Activated CD4-positive, alpha-beta T cell treated with anti-CD3 and anti-CD28 coated beads for 24 hours (primary cell): ENCODE data around the gene EPO.

ENCODE experiments used
- DNase-seq, 2 donors: peaks; one replicate each; pipeline ENCODE4 v3.0.0-alpha.2; 2020; ENCODE audit warnings: low read depth in 2 of 2

EPO gene

GRCh38 chr7:100720279-100720670, at the start of gene EPO:
Gene EPO (plus strand): TSS chr7:100720468. CDS start chr7:100720981, 513 bp downstream.
- no peak for DNase-seq

- no peak for DNase-seq
Observed at GRCh38 chr7:100671353-100672327, 48.6 kb upstream of the EPO start.

GRCh38 chr7:100673302-100673941, 46.8 kb upstream of the EPO start, which contains the start of gene GNB2:
Gene GNB2 (plus strand): TSS chr7:100673740. CDS start chr7:100676266, 2,526 bp downstream.
- DNase-seq, result peak; percentile 98 to 99

DNA sequence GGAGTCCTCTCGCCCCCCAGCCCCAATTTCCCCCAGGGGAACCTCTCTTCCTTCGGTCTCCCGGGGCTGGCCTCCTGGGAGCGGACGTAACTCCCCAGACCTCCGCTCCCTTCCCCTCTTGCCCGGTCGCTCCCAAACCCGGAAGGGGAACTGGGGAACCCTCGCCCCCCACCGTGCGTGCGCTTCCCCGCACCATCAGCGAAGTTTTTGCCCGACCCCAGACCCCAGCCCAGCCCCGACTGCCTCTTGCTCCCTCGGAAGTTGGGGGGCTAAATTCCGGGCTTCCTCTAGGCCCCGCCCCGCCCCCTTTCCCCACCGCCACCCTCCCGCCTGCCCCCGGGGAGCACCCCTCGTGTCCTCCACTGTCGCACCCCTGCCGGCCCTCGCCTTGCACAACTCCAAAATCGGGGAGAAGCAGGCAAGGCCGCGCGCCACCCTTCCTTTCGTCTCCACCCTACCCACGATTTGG, 46.3 kb upstream of the EPO start:
- no peak for DNase-seq

DNA sequence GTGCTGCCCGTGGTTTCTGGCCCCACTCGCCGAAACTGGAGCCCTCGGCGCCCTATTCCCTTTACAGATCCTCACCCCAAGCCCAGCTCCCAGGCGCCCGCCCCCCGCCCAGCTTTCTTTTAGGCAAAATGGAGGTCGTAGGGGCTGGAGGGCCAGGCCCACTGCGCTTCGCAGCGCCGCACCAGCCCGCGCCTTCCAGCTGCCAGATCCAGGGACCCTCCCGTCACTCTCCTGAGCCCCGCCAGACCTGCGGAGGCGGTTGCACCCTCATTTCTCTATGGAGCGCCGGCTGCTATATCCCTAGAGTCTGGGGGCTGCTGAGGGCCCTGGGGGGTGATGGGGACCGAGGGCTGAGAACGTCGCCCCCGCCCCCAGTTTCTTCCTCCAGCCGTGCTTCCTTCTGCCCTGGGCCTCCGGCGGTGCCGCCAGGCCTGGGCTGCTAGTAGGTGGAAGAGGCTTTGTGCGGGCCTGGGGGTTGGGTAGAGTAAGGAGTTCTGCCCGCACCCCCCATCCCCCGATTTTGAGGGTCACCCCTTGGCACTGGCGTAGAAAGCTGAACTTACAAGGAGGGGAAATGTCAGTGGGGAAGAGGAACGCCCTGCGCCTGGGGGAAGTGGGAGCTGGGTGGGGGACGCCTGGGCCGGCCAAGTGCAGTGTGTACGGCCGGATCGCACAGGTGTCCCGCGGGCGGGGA, 45.7 kb upstream of the EPO start:
- no peak for DNase-seq

GRCh38 chr7:100675105-100675451, 45.2 kb upstream of the EPO start:
- DNase-seq, result no peak

- peak; percentile 57 to 70 for DNase-seq
Observed at GRCh38 chr7:100675581-100676350, 44.5 kb upstream of the EPO start.

DNA sequence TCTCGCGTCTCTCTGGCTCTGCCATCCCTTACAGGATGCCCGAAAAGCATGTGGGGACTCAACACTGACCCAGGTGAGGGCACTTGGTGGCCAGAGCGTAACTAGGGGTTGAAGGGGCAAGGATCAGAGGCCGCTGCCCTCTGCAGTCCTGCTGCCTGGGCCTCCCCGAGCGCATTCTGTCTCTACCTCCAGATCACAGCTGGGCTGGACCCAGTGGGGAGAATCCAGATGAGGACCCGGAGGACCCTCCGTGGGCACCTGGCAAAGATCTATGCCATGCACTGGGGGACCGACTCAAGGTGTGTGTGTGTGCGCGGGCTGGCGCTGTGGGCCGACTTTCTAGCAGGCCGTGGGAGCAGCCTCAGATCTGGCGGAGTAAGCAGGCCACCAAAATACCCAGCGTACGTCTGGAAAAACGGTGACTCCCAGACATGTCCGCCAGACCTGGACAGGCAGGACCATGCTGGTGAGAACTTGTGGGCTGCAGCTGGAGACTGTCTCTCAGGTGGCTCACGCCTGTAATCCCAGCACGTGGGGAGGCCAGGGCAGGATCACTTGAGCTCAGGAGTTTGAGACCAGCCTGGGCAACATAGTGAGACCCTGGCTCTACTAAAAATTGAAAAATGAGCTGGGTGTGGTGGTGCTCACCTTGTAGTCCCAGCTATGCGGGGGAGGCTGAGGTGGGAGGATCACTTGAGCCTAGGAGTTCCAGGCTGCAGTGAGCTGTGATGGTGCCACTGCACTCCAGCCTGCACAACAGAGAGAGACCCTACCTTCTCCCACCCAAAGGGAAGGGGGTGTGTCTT, 43.6 kb upstream of the EPO start:
- no peak for DNase-seq

DNA sequence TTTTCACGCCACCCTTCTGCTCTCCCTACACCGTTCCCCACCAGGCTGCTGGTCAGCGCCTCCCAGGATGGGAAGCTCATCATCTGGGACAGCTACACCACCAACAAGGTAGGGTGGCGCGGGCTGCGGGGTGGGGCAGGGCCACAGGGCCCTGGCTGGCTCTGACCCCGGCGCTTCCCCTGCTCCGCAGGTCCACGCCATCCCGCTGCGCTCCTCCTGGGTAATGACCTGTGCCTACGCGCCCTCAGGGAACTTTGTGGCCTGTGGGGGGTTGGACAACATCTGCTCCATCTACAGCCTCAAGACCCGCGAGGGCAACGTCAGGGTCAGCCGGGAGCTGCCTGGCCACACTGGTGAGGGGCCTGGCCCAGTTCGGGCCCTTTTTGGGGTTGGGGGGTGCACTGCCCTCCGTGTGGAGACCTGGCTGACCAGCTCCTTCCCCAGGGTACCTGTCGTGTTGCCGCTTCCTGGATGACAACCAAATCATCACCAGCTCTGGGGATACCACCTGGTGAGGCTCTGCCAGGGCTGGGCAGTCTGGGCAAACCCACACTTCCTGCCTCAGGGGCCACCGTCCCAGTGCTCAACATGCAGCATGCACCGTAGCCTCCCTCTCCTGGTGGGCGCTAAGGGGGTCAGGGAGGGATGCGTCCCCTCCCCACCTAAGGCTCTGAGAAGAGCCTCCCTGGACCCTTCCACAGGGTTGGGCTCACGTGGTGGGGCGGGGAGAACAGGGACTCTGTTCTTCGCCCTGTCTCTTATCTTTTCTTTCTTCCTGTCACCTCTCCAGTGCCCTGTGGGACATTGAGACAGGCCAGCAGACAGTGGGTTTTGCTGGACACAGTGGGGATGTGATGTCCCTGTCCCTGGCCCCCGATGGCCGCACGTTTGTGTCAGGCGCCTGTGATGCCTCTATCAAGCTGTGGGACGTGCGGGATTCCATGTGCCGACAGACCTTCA, 42.7 kb upstream of the EPO start:
- DNase-seq, result no peak

DNA sequence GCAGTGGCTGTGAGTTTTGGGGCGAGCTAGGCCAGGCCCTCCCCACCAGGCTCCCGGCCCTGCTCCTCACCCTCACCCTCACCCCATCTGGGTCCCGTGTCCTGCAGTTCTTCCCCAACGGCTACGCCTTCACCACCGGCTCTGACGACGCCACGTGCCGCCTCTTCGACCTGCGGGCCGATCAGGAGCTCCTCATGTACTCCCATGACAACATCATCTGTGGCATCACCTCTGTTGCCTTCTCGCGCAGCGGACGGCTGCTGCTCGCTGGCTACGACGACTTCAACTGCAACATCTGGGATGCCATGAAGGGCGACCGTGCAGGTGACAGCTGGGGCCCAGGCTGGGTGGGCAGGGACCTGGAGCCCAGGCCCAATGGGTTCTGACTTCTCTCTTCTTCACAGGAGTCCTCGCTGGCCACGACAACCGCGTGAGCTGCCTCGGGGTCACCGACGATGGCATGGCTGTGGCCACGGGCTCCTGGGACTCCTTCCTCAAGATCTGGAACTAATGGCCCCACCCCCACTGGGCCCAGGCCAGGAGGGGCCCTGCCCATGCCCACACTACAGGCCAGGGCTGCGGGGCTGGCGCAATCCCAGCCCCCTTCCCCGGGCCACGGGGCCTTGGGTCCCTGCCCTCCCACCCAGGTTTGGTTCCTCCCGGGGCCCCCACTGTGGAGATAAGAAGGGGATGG, 41.8 kb upstream of the EPO start:
- DNase-seq, result no peak

DNA sequence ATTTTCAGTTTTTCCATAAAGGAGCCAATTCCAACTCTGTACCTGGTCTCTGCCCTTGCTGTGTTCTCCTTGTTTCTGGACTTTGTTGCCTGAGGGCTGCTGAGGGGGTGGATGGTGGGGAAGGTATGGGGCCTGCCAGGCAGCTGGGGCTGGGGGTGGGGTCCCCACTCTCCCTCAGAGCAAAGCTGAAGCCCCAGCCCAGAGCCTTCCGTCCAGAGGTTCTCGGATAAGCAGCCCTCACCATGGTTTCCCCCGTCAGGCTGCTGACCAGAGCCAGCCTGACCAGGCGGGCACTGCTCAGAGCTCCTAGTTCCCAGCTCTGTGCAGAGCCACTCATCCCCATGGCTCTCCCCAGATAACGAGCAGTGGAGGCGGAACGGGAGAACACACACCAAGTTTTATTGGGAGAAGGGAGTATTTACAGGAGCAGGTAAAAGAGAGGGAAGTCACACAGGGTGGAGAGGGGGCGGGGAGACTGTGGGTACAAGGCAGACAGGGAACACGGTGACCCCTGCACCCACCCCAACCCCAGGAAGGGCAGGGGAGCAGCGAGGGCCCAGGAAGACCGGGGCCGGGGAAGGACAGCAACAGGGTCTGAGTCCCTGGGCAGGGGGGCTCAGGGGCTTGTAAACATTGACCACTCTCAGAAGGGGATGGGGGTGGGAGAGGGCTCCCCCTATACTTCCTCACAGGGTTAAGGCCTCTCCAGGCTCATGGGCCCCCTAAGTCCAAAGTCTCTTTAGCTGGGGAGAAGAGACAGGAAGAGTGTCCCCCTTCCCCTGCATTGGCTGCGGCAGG, 40.9 kb upstream of the EPO start:
- DNase-seq, result no peak

DNA sequence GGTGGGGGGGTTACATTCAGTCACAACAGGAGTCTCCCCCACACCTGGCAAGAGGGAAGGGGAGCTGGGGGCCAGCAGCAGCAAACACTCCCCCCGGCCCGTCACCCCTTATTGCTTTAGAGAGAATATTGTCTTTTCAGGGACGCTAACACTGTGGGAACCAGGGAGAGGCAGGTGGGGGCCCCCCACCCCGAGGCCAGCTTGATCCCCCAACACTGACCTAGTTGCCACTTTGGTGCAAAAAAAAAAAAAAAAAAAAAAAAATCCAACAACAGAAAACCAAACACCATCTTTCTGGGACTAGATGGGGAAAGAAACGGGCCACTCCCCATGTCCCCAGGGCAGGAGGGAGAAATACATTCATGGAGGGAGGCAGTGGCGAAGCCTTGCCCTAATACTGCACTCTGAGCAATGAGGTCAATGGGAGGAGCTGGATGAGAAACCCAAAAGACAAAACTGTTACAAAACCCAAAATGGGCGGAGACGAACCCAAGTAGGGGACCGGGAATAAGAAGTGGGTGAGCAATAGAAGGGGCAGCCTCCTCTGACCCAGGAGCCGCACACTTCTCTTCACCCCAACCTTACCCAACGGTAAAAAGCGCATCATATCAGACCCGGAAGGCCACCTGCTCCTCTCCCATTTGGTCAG, 40.2 kb upstream of the EPO start:
- DNase-seq, result no peak

DNA sequence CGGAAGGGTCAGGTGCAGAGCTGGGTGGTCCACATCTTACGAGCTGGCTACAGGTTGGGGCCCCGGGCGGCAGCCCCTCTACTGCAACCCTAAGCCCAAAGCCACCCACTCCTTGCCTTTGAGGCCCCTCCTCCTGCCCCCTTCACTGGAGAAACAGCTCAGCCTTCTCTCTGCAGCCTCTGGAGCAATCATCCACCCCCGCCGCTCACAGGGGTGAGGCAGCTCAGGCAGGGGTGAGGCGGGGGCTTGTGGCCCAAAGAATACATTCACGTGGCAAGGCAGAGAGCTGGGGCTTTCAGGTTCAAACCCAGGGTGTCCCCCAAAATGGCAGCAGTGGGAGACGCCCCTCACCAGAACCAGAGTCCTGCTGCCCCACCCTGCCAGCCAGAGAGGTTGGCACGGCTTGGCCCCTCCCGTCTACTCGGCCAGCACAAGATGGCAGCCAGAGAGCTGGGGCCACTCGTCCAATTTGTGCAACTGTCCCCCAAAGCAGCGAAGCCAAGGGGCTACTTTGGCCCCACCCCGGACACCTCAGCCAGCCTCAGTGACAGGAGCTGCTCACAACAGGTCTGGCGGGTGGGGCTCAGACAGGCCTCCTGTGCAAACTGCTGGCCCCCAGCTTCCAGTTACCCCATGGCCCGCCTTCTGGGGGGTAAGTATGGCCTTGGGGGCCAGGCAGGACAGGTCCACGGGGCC, 39.5 kb upstream of the EPO start:
- no peak for DNase-seq

DNA sequence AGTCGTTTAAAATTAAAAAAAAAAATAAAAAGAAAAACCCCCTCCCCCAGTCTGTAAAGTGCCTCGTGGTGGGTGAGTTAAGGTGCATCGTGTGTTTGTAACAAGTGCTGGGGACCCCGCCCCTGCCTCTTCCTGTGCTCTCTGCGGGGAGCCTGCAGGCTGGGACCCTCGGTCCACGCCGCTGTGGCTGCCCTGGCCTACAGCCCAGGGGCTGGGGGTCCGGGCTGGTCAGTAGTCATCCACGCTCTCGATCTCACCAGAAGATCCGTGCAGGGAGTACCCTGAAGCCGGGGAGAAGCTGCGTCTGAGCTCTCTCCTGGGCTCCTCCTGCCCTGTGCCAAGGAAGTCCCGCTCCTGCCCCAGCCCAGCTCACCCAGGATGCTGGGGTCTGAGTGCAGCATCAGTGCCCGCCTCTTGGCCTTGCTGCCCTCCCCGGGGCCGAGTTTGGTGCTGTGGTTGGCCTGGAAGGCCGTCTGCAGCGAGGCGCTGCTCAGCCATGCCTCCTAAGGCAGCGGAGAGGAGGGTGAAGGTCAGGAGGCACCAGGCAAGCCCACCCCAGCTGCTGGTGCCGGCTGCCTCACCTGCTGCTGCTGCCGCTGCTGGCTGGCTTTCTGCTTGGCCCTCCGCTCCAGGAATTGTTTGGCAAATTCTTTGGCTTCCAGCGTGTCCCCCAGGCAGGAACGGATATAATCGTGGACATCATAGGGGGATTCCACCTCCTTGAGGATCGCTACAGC, 38.6 kb upstream of the EPO start:
- DNase-seq, result no peak

- DNase-seq, result no peak
Observed at GRCh38 chr7:100682228-100682741, 38.0 kb upstream of the EPO start.
